C4-2B (cell line): ENCODE results near the gene KIF18B.

Experiments
- ZFX ChIP-seq: fragments of 450-650 bp; IDR thresholded peaks from 2 replicates; pipeline ENCODE4 v1.6.1; 2017
- TF ChIP-seq, protein P1 (sequence below): fragments of 450-650 bp; conservative IDR thresholded peaks from 2 replicates; pipeline ENCODE4 v1.5.1; 2017; ENCODE audit warnings: mild to moderate bottlenecking

DNA sequence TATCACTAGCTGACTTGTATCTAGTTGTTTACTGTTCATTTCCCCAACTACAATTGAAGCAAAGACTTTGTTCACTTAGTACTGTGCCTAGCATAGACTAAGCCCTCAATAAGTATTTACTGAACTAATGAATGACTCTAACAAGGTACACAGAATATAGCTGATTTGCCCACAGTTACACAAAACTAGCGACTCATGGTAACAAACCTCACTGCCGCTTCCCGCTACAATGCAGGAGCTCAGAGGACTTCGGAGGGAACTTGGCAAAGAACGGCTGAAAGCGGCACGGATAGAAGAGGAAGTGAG, 48.9 kb downstream of the KIF18B start:
- TF ChIP-seq, protein P1, sequence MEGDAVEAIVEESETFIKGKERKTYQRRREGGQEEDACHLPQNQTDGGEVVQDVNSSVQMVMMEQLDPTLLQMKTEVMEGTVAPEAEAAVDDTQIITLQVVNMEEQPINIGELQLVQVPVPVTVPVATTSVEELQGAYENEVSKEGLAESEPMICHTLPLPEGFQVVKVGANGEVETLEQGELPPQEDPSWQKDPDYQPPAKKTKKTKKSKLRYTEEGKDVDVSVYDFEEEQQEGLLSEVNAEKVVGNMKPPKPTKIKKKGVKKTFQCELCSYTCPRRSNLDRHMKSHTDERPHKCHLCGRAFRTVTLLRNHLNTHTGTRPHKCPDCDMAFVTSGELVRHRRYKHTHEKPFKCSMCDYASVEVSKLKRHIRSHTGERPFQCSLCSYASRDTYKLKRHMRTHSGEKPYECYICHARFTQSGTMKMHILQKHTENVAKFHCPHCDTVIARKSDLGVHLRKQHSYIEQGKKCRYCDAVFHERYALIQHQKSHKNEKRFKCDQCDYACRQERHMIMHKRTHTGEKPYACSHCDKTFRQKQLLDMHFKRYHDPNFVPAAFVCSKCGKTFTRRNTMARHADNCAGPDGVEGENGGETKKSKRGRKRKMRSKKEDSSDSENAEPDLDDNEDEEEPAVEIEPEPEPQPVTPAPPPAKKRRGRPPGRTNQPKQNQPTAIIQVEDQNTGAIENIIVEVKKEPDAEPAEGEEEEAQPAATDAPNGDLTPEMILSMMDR: no peak
- no peak for TF ChIP-seq ZFX
